Mammary microvascular endothelial cell (primary cell): ENCODE data around the gene GPR150. TPM values are rescaled to one million over a fixed set of nuclear protein-coding genes. Genes with fewer than 3 reads are reported as not detected.

Experiments used
- total RNA-seq: library from RNA; depleted of rRNA; stranded (reverse); fragments of >200 nt; gene quantifications from 2 replicates; pipeline ENCODE4 v1.2.3, GENCODE V29; 2015

GPR150 gene
- total RNA-seq, result 1.5 and 1.9 TPM in 2 replicates

GRCh38 chr5:95620030-95620869 lies at the start of gene GPR150:
TSS of gene GPR150 (plus strand) at chr5:95620087. CDS start at chr5:95620276, 189 bp downstream.

DNA sequence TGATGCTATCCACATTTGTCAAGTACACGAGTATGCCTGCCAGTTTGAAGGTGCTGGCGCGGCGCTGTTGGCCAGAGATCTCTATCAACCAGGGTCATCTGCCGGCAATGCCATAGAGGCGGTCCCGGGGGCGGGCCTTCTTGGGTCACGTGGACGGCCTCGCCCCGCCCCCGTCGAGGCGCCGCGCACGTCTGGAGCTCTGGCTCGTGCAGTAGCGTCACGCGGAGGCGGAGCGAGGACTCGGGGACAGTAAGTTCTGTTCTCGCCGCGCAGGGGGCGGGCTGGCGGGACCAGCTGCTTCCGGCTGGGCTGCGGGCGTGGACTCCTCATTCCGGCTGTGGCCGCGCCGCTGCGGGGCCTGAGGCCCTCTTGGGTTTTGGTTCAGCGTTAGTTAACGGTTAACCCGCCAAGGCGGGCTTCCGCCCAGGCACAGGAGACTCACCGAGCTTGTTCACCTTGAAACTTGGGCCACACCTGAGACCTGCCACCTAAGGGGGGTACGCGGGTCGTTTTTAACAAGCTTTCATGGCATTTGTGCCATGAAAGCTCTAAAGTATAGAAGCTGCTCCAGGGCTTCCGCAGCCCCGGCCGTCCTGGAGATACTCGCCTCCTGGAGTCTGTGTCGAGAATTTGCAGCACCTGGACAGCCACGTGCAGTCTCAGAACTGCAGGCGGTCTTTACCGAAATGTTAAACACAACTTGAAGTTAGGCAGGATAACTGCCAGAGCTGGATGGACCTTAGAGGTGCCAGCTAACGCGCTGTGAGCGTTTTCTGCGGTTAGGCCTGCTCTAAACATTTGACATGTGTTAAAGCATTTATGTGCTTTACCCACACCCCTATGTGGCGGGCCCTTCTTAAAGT lies 26.9 kb downstream of the GPR150 start, which contains the start of gene RFESD:
Gene RFESD (plus strand): TSS at position 209 of the 863 bp plus-strand sequence. CDS start 5,495 bp downstream, outside the sequence.

Other genes starting within 250 kb of the GPR150 start
- not detected in 2 replicates for gene FAM81B, start 228.7 kb upstream of the GPR150 start, total RNA-seq
- gene SKIC3, start 65.1 kb upstream of the GPR150 start, total RNA-seq, result 65.8 and 80.4 TPM in 2 replicates
- 8.2 TPM in 2 replicates for gene ARSK, start 65.0 kb upstream of the GPR150 start, total RNA-seq
- 0.69 and 3.1 TPM in 2 replicates for gene RFESD, start 26.7 kb downstream of the GPR150 start, total RNA-seq
- gene SPATA9, start 62.9 kb downstream of the GPR150 start, total RNA-seq, result 0.39 and 2.3 TPM in 2 replicates
- gene RHOBTB3, start 111.2 kb downstream of the GPR150 start, total RNA-seq, result 160 and 167 TPM in 2 replicates
- gene GLRX, start 202.6 kb downstream of the GPR150 start, total RNA-seq, result 32.6 and 36.0 TPM in 2 replicates